ENCODE data around the gene LRCH4. TPM values are rescaled to one million over a fixed set of nuclear protein-coding genes. Genes with fewer than 3 reads are reported as not detected.

LRCH4 gene
- total and polyA plus RNA-seq, 8 donors: 42.3 to 86.5 (median 57.9) TPM

DNA sequence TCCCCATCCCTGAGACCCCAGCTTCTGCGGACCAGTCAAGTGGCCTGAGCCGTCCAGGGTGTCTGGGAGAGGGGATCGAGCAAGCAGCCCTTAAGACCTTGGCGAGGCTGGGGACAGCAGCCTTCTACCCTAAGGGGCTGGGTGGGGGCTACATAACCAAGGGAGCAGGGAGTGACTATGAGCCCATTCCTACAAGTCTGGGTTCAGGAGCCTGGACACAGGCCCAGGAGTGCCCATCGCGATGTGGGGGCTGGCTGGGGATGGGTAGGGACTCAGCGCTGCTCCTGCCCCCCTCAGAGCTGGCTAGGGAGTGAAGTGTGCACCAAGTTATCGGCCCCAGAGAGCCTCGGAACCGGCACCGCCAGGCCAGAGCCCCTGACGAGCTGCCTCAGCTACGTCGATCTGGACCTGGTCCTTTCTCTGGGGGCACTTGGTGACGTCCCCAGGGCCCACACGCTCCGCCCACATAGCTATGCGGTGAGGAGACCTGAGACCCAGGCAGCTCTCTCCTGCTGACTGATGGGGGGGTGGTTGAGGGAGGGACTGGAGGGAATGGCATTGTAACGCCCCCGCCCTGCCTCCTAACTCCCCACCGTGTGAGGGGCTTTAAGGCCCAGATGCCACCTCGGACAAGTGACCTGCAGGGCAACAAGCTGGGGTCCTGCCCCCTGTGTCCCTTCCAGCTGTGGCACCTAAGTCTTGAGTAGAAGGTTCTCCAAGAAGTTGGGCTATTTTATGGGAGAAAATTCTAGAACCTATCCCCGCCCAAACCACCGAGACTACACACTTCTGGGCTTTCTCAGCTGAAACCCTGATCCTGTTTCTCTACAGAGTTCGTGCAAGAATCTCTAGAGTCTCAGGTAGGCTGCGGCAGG, 14.7 kb downstream of the LRCH4 start:
- Histone ChIP-seq H3K9me3 (no peaks in the 10 kb centered on the region), H3K27me3 (peaks cover 0 to 15% of the 10 kb centered on the region in 2 donors), H3K36me3 (peaks cover 0 to 46% of the 10 kb centered on the region in 2 donors), H3K27ac (no peak overlapping the region), H3K4me3 (no peak overlapping the region), H3K4me1 (peaks cover 12 to 32% of the 10 kb centered on the region in 2 donors)
- intact Hi-C loops (cut with DNase I): no loop called here
- DNase-seq: peak in 1 of 4 donors; percentile 63
- TF ChIP-seq CTCF (IDR thresholded peaks at IDR 0.05): no peak
- no peak for ATAC-seq

GRCh38 chr7:100568896-100569844, 16.8 kb downstream of the LRCH4 start:
- H3K27ac ChIP-seq: no peak overlapping the region
- peaks cover 0 to 34% of the 10 kb centered on the region in 2 donors for H3K36me3 ChIP-seq
- DNase-seq (peak in 3 of 4 donors; percentile 61 to 84 (median 62)), ATAC-seq (peak; percentile 62)
- H3K9me3 ChIP-seq: no peaks in the 10 kb centered on the region
- intact Hi-C loops (cut with DNase I): loop anchor here in 1 of 2 donors (5.0 kb wide), 1 partner anchor 123 kb away; the partner anchor contains the start of gene GIGYF1
- peak overlapping the region; percentile 10 to 16 for H3K4me3 ChIP-seq
- H3K27me3 ChIP-seq: peaks cover 0 to 15% of the 10 kb centered on the region in 2 donors
- H3K4me1 ChIP-seq: peaks cover 12 to 34% of the 10 kb centered on the region in 2 donors
- TF ChIP-seq CTCF (IDR thresholded peaks at IDR 0.05): peak; percentile 15 to 41

DNA sequence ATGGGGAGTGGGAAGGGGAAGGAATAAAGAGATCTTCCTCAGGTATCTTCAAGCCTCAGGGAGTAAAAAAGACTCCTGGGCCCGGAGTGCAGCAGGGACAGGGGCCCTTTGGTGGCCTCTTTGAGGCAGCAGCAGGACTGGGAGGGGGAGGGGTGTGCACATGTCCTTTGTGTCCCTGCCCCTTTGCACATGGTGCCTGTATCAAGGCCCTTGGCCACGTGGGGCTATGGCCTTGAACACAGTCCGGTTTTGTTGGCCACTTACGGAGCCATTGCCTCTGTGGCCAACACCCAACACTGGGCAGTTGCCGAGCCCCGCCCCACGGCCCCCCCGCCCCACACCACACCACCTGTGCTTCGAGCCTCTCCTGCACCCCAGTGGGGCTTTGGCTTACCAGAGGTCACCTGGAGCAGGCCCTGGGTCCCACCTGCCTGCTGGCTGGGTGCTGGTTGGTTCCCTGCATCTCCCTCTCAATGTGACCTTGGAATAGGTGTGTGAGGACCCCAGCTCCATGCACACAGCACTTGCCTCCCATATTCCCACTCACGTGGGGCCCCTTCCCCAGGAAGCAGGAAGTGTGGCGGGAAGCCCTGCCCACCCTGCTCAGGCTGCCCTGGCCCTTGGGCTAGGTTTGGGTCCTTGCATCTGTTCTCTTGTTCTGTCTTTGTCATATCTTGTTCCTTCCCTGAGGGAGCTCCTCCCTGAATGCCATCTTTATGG, 17.6 kb downstream of the LRCH4 start:
- Histone ChIP-seq H3K4me3 (no peak overlapping the region), H3K27ac (peak overlapping the region in 1 of 2 donors; percentile 18)
- TF ChIP-seq CTCF (IDR thresholded peaks at IDR 0.05): no peak

DNA sequence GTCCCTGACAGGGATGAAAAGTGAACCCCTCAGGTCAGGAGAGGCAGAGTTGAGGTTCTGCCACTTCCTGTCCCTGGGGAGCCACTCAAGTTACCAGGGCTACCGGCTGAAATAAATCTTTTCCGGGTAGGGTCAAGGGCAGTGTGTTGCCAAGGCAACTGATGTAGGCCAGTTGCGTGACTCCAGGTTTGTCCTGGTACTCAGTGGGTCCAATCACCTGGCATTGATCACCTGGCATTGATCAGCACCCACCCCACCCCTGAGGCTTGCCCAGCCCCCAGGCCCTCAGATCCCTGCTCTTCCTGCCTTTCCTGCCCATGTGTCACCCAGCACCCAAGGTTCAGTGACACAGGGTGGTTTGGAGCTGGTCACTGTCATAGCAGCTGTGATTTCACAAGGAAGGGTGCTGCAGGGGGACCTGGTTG, 18.2 kb downstream of the LRCH4 start:
- intact Hi-C loops (cut with DNase I): loop anchor here in 1 of 2 donors (2.0 to 5.0 kb wide), 2 partner anchors 33 to 125 kb away; partner anchors contain the start of gene GIGYF1
- peaks cover 0 to 15% of the 10 kb centered on the region in 2 donors for H3K27me3 ChIP-seq
- no peak for TF ChIP-seq CTCF (IDR thresholded peaks at IDR 0.05)
- H3K4me3 ChIP-seq: no peak overlapping the region
- H3K36me3 ChIP-seq: peaks cover 0 to 25% of the 10 kb centered on the region in 2 donors
- H3K27ac ChIP-seq: peak overlapping the region in 1 of 2 donors; percentile 18
- DNase-seq: no peak
- H3K9me3 ChIP-seq: no peaks in the 10 kb centered on the region
- peaks cover 12 to 37% of the 10 kb centered on the region in 2 donors for H3K4me1 ChIP-seq
- ATAC-seq: no peak

More for the DNA sequence above, 17.6 kb downstream of the LRCH4 start:
- Histone ChIP-seq H3K9me3 (no peaks in the 10 kb centered on the region), H3K4me1 (peaks cover 12 to 37% of the 10 kb centered on the region in 2 donors), H3K36me3 (peaks cover 0 to 26% of the 10 kb centered on the region in 2 donors), H3K27me3 (peaks cover 0 to 15% of the 10 kb centered on the region in 2 donors)
- DNase-seq: peak in 1 of 4 donors; percentile 45
- intact Hi-C loops (cut with DNase I): loop anchor here in 1 of 2 donors (5.0 kb wide), 1 partner anchor 124 kb away; the partner anchor contains the start of gene GIGYF1
- no peak for ATAC-seq

All from left lung (tissue), 10 donors.